HG03159 (cell line): ENCODE measurements around the gene MACROH2A1.

Experiments
- ATAC-seq: cut with Tn5 transposase; IDR thresholded peaks from one replicate; pipeline ENCODE4 v1.9.1; 2021; ENCODE audit warnings: mild to moderate bottlenecking, moderate library complexity; ENCODE audit not compliant: unreplicated experiment

The MACROH2A1 gene

DNA sequence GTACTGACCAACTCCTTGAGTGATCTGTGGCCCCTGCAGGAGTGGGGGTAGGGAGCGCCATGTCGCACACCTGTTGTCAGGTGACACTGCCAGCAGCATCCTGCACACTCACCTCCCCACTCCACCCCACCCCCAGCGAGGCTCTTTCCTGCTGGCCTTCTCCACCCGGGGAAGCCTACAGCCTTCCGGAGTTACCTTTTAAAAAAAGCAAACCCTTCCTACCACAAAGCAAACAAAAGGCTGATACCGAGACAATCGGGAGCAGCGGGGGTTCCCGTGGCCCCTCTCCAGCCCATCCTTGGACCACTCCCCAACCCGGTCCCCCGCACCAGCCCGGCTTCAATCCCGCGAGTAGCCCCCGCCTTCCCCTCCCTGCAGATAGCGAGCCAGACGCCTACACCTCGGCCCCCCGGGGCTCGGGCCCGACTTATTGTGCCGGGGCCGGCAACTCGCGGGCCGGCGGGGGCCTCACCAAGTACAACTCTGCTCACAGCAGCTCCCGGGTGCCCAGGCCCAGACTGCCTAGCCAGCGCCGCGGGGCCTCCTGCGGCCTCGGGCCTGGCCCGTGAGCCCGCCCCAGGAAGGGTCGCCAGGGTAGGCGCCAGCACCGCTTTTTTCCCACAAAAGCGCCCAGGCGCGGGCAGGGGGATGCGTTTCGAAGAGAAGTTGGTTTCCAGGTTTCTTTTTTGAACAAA is 724 bp downstream of the MACROH2A1 start:
- ATAC-seq = no peak

DNA sequence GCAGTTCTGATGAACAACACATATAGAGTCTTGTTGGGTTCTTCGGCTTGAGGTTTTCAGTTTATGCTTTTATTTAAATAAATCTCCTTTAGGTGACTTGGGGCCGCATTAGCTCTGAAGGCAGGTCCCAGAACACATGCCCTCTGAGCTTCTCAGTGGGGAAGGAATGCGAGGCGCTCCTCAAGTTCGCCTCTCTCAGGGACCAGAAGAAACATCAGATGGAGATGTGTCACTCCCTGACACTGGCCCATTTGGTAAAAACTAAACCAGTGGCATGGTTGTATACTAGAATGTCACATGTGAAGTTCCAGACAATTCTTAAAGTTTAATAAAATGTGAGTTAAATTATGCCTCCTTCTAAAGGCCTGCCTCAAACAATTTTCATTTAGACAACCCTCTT is 1.9 kb downstream of the MACROH2A1 start:
- no peak for ATAC-seq

GRCh38 chr5:135396459-135397055 is 2.5 kb downstream of the MACROH2A1 start:
- no peak for ATAC-seq

DNA sequence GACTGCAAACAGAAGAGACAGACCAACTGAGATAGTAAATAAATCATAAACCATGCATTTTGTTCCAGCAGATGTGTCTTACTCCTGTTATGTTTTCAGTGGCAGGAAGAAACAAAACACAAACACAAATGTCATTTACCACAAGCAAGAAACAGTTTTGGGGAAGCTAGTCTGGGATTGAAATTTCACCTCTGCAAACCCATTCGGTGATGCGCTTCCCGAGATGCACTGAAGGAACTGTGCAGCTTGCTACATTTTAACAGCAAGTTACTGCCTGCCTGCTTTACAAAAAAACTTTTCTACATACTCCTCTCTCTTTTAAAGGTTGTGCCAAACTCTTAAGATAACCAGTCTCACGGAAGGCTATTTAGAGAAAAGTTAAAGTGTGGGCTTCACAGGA is 3.2 kb downstream of the MACROH2A1 start:
- ATAC-seq = no peak

DNA sequence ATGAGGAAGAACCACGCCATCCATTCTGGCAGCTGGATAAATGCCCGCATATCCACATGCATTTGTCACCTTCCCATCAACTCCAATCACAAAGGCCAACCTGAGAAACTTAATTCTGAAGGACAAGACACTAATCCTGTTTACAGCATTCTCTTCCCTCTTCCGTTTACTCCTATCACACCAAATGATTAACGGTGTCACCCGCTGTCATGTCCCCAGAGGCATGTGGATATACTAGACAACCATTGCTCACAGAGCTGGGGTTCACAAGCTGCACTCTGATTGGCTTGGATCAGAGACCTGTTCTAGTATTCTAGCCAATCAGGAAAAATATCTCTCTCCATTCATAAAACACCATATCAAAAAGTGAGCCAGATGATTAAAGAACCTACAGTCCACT is 3.6 kb downstream of the MACROH2A1 start:
- no peak for ATAC-seq

GRCh38 chr5:135394095-135394494 is 4.9 kb downstream of the MACROH2A1 start:
- ATAC-seq = no peak

DNA sequence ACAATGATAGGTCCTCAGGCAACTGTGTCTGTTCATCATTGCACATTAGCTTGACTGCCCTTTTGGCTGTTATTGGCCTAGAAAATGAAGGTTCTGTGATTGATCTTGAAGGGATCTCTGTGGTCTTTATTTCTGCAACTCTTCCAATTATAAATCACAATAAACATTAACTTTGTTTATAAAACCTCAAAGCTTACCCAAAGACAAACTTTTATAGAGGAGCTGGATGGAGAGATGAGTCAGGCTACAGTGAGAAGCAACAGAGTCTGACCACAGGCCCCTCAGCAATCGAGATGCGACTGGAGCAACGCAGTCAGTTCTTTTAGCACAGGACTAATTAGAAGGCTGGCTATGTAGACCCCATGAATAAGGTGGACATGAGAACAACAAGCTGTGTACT is 5.3 kb downstream of the MACROH2A1 start:
- no peak for ATAC-seq

GRCh38 chr5:135393229-135393628 is 5.8 kb downstream of the MACROH2A1 start:
- no peak for ATAC-seq

GRCh38 chr5:135392256-135392655 is 6.8 kb downstream of the MACROH2A1 start:
- no peak for ATAC-seq

DNA sequence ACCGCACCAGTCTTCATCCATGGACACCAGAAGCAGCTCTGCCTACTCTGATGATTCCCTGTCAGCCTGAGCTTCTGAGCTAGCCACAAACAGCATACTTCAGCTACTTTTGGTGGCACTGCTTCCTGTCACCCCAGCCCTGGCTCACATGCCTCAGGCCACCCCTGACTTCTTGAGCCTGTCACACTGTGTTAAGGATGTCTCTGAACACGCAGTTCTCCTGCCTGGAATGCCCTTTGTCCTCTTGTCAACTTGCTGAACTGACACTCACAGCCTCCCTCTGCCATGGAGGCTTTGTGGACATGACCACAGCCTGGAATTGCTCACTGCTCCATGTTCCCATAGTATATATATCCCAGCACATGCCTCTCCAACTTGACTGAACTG is 7.2 kb downstream of the MACROH2A1 start:
- no peak for ATAC-seq

GRCh38 chr5:135391116-135391868 is 7.7 kb downstream of the MACROH2A1 start:
- ATAC-seq = no peak

DNA sequence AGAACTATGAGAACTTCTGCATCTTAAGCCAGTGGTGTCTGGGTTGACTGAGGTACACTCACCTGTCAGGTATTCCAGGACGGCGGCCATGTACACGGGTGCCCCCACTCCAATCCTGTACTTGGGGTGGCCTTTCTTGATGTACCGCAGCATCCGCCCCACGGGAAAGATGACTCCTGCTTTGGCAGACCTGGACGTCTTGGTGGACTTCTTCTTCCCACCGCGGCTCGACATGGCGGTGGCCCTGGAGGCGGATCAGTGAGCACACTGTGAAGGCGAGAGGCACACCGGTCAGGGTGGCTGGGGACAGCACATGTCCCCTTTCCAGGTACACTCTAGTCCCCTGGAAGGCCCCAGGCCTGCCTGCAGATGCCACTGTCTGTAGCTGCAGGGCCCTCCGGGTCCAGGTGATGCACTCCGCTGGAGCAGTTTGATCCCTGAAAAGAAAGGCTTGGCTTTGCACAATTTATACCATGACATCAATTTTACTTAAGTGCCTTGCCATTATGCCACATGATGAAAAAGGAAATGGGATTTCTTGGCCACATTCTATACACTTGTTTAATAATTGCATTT is 10.1 kb downstream of the MACROH2A1 start:
- ATAC-seq = no peak

GRCh38 chr5:135387629-135387960 is 11.4 kb downstream of the MACROH2A1 start:
- no peak for ATAC-seq

GRCh38 chr5:135386886-135387628 is 12.0 kb downstream of the MACROH2A1 start:
- no peak for ATAC-seq

DNA sequence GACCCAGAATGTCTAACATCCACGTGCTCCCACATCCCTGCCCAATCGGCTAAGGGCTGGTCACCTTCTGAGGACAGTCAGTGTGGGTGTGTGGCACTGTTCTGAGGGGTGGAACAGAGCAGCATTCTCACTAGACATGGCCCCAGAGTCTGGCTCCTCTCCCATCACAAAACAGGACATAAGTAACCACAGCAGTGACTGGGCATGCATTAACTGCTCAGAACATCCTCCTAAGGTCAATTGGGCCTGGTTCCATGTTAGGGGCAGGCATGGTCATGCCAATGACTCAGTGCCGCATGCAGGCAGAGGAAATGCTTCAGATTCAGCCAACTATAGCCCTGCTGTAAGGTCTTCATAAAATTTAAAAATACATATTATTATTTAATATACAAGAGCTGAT is 12.9 kb downstream of the MACROH2A1 start:
- ATAC-seq = no peak

- ATAC-seq = no peak
These were observed 13.5 kb downstream of the MACROH2A1 start for GRCh38 chr5:135385576-135385975.

DNA sequence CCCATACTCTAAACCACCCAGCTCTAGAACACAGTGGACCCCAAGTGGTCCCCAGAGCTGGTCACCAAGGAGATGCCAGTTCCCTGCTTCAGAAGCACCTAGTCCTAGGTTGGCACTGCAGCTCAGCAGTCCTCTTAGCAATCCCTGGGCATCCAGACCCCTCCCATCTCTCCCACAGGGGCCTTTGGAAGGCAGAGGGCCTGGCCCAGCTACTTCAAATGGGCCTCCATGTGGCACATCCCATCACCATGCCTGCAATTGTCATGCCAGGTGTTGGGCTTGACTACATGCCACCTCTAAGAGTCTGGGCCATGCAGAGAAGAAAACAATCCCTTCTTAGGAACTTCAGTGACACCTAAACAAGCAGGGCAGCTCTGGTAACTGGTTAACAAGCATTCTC is 14.1 kb downstream of the MACROH2A1 start:
- ATAC-seq = no peak

- ATAC-seq = no peak
These were observed 15.1 kb downstream of the MACROH2A1 start for GRCh38 chr5:135383803-135384495.

- ATAC-seq = no peak
These were observed 16.1 kb downstream of the MACROH2A1 start for GRCh38 chr5:135382981-135383380.

DNA sequence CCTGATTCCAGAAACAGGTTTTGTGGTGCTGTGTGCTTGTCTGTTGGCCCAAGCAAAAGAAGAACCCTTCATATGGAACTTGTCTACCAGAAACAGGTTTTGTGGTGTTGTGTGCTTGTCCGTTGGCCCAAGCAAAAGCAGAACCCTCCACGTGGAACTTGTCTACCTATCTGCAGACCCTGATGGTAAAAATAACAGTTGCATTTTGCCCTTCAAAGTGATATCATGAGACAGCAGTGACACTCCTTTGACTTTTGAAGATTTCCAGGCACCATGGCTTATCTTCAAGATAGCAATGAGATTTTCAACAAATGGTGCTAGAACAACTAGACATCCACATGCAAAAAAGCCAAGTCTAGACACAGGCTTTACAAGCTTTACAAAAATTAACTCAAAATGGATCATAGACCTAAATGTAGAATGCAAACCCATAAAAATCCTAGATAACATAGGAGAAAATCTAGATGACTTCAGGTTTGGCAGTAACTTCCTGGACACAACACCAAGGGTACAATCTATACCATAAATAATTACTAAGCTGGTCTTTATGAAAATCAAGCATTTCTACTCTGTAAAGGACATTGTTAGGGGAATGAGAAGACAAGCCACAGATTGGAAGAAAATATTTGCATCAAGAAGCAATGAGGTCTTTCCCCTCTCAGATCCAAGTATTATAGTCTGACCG is 16.8 kb downstream of the MACROH2A1 start:
- ATAC-seq = no peak
